AG08396 (cell line): ENCODE data around the gene TARBP2.
A peak's percentile ranks its signal among the peaks of the same experiment; 100 is the strongest.

Experiments
- DNase-seq: peaks from one replicate; pipeline ENCODE4 v3.0.0; 2012; ENCODE audit warnings: low spot score, mixed read lengths

TARBP2 gene

DNA sequence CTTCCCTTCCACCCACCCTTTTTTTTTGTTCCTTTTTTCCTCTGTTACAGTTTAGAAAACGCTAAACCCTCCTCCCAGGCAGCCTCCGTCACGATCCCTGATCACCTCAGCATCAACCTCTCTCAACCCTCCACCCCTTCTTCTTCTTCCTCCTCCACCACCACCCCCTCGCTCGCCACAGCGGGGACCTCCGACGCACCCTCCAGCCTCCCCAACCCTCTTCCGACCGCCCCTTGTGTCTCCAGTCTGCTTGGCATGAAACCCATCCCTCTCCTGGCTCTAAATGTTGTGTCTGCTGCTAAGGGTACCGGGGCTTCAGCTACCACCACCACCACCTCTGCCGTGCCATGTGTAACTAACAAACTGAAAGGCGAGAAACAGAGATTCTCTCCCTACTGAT, 26.3 kb upstream of the TARBP2 start:
- DNase-seq, result no peak

DNA sequence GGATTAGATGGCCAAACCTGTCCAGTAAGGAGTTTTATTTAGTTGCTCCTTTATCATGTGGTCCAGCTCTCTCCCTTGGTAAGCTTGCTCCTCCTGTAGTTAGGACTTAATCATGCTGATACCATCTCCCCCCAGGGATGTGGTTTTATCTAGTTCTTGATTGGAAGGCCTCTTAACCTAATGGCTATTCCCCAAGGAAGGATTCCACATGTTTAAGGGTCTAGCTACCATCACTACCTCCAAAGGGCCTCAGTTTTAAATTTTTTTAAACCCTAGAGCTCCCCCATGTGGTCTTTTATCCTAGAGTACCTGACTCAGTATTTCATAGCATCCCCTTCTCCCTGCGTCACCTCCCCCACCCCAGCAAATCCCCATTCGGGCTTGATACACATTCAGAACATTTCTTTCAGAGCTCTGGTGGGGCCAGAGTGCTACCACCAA, 24.3 kb upstream of the TARBP2 start:
- DNase-seq, result no peak

GRCh38 chr12:53478865-53479264, 22.2 kb upstream of the TARBP2 start:
- no peak for DNase-seq

DNA sequence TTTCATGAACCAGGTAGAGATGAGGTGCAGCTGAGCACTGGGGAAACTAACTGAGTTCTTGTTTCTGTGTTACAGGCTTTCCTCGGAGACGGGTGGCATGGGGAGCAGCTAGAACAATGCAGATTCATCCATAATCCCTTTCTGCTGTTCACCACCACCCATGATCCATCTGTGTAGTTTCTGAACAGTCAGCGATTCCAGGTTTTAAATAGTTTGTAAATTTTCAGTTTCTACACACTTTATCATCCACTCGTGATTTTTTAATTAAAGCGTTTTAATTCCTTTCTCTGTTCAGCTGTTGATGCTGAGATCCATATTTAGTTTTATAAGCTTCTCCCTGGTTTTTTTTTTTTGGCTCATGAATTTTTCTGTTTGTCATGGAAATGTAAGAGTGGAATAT, 21.8 kb upstream of the TARBP2 start:
- no peak for DNase-seq

- DNase-seq, result no peak
Observed at GRCh38 chr12:53480491-53481442, 20.3 kb upstream of the TARBP2 start.

DNA sequence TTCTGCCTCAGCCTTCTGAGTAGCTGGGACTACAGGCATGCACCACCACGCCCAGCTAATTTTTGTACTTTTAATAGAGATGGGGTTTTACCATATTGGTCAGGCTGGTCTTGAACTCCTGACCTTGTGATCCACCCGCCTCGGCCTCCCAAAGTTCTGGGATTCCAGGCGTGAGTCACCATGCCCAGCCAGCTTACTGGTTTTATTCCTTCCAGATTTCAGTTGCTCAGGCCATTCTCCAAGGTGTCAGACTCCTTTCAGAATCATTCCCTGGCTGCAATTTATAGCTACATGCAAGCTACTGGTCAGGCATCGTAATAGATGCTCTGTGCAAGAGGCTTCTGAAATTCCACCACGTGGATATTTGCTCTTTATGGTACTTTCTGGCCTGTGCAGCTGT, 19.6 kb upstream of the TARBP2 start:
- DNase-seq, result peak; percentile 72

DNA sequence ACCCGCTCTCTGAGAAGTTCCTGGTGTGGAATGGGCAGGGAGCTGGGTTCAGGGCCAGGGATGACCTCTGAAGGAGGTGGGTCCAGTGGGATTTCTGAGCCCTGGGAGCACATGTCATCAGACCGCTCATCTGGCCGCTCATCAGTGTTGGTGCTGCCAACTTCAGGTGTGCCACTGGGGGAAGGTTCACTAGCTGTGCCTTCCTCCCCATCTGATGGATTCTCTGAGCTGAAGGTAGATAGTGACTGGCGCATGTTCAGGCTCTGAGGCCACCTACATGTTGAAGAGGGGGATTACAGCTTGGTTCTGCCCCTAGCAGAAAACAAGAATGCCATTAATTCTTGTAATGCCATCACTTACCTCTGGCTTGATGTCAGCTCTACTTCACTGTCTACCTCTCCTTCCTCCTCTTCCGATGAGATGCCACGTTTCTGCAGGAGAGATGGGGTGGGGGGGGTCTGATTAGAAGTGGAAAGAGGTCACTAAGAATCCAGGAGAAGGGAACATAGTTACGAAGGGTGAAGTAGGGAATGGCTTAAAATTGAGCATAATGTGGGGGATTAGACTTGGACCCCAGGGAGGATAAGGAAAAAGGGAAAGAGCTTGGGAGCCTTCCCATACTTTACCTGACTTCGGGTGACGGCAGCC, 19.0 kb upstream of the TARBP2 start:
- no peak for DNase-seq

DNA sequence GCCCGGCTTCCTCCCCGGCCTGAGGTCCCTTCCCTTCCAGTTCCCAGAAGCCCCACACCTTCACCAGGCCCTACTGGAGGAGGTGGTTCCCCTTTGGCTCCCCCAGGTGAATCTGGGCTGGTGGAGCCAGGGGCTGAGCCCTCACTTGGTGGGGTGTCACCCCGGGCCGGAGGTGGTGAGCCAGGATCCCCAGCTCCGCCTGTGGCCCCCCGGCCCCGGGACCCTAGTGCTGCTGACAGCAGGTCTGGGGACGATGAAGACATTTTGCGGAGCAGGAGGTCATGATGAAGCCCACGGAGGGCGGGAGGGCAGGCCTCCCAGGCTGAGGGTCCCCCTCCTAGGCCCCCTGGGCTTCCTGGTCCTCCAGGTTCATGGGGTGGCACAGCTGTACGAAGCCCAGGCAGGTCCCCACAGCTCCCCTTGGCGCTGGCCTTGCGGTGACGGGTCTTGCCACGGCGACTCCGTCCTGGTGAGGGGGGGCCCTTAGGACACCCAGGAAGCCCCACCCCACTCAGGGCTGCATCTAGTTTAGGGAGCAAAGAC, 18.4 kb upstream of the TARBP2 start:
- DNase-seq, result no peak

DNA sequence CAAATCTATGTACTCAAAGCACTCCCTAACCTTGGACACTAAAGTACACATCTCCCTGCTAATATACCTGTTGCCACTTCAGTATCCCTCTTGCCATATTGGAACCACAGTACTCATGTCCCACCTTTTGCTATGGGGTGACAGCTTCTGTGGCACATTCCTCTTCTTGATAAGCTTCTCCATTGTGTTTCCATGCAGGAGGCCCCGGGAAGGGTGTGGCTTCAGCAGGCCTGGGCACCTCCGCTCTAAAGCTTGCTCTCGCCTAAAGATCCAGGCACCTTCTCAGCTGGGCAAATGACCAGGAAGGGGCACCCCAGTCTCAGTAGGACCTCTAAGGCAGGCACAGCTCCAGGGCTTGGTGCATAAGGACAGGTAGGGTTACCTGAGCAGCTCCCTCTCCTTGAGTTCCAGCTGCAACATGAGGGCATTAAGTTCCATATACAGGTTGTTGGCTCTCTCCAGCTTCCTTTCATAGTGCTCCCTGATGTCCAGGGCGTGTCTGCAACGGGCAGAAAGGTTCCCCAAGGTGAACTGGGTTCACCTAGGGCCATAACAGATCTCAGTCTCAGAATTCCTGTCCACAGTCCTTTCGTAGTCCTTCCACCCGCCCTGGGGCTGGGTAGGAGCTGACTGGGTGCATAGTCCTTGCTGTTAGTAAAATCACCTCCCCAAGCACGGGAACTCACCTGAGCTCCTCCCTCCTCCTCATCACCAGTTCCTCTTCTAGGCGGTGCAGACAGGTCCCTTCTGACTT, 17.7 kb upstream of the TARBP2 start:
- DNase-seq, result no peak

GRCh38 chr12:53483979-53484377, 17.1 kb upstream of the TARBP2 start:
- no peak for DNase-seq

DNA sequence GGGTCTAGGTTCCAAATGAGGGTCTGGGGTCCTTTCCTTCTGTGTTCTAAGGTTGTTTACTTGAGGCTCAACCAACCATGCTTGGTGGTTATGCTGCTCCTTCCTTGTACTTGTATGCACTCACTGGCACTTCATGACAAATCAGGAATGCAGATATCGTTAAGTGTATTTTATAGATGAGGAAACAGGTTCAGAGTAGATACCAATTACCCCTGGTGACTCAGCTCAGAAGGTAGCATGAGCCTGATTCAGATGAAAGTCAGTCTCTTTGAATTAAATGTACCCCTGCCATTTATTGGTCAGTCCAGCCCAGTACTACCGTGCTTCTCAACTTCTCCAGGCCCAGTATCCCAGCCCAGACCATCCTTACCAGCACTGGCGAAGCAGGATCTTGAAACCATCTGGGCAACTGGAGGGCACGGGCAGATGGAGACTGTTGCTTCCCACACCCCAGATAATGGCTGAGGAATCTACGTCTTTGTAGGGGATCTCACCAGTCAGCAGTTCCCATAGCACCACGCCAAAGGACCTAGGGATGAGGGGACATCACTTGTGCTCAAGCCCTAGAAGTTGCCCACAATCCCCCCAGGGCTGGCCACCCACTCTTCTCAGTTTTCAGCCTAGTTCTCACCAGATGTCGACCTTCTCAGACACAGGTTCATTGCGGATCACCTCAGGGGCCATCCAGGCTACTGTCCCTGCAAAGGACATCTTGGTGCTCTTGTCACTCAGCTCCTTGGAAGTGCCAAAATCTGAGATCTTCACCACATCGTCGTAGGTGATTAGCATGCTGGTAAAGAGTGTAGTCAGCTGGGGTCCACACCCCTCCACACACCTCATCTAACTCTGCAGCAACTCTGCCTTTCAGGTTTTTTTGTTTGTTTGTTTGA, 16.2 kb upstream of the TARBP2 start:
- no peak for DNase-seq

- DNase-seq, result no peak
Observed at GRCh38 chr12:53485955-53486735, 14.9 kb upstream of the TARBP2 start.

- no peak for DNase-seq
Observed at GRCh38 chr12:53486736-53487487, 14.2 kb upstream of the TARBP2 start.

GRCh38 chr12:53489242-53489864, 11.7 kb upstream of the TARBP2 start:
- no peak for DNase-seq

DNA sequence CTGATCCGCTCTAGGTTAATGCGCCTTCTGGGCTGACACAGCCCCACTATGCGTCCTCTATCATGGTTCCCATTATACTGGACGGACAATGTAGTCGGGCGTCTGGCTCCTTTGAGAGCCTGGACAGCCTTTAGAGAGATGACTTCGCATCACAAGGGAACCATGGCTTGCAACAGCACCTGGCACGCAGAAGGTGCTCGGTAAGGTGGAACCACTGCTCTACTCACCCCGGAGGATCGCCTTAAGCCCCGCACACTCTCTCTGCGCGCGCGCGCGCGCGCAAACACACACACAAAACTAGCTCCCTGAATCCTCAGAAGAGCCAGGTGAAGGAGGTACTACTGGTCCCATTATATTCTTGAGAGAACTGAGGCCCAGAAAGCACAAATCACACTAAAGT, 8.9 kb upstream of the TARBP2 start:
- DNase-seq, result no peak

- peak; percentile 91 for DNase-seq
Observed at GRCh38 chr12:53492830-53493609, 8.1 kb upstream of the TARBP2 start.

DNA sequence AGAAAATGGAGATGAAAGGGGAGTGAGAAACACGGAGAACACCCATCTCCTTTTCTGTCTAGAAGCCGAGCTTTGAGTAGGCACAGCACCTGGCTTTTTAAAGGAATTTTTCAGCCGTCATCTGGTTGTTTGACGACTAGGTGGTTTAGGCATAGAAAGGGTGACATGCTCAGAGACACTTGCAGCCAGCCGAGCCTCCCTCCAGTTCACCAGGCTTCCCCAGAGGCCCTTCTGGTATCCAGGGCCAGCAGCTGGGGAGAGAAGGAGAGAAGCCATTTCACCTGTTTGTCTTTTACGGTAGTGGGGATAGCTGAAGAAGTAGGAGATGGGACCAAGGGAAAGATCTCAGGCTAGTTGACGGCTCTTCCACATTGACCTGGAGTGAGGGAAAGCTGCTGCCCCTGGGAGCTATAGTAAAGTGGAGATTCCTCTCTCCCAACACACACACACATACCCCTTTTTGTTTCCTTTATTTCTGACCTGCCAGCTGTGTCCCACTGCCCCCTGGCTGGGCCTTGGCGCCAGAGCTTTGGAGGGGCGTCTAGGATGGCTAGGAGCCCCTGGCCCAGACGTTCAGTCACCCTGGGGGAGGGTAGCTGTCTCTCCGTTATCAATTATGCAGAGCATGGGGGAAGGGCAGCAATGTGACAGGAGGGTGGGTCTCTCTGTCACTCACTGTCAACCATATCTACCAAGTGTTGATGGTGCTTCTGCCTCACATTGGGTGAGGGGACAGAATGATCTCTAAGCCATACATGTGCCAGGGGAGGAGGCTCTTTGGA, 7.3 kb upstream of the TARBP2 start:
- DNase-seq, result no peak
